Smooth muscle cell (in vitro differentiated cells): ENCODE measurements around the gene CSNK2A3. TPM values are rescaled to one million over a fixed set of nuclear protein-coding genes. Genes with fewer than 3 reads are reported as not detected.

Experiments
- DNase-seq: peaks from one replicate; lab custom pipeline; 2025; ENCODE audit not compliant: unreplicated experiment; lab: John Stamatoyannopoulos, UW
- H2AFZ ChIP-seq: fragments of 200-600 bp; sonication (generic); 2 replicates; pipeline ENCODE4 v1.6.0; 2016; ENCODE audit warnings: antibody characterized with exemption, low read depth, mild to moderate bottlenecking
- H3F3A ChIP-seq: fragments of 200-600 bp; sonication (generic); 2 replicates; pipeline ENCODE4 v1.6.0; 2017; ENCODE audit warnings: antibody characterized with exemption, low read depth
- H3K27ac ChIP-seq: fragments of 200-600 bp; sonication (generic); 2 replicates; pipeline ENCODE4 v1.5.1; 2016; ENCODE audit warnings: low read depth, mild to moderate bottlenecking
- H3K27me3 ChIP-seq: fragments of 200-600 bp; sonication (generic); 2 replicates; pipeline ENCODE4 v1.6.1; 2016; ENCODE audit warnings: low read depth, mild to moderate bottlenecking
- H3K36me3 ChIP-seq: fragments of 200-600 bp; sonication (generic); 2 replicates; pipeline ENCODE4 v1.5.1; 2016; ENCODE audit warnings: low read depth
- H3K4me1 ChIP-seq: fragments of 200-600 bp; sonication (generic); 2 replicates; pipeline ENCODE4 v1.5.1; 2016; ENCODE audit warnings: low read depth
- H3K4me2 ChIP-seq: fragments of 200-600 bp; sonication (generic); 2 replicates; pipeline ENCODE4 v1.6.0; 2016; ENCODE audit warnings: mild to moderate bottlenecking
- H3K4me3 ChIP-seq: fragments of 200-600 bp; sonication (generic); 2 replicates; pipeline ENCODE4 v1.5.1; 2016; ENCODE audit warnings: mild to moderate bottlenecking
- H3K79me2 ChIP-seq: fragments of 200-600 bp; sonication (generic); 2 replicates; pipeline ENCODE4 v1.6.0; 2016; ENCODE audit warnings: low read depth, mild to moderate bottlenecking
- H3K9ac ChIP-seq: fragments of 200-600 bp; sonication (generic); 2 replicates; pipeline ENCODE4 v1.6.0; 2016; ENCODE audit warnings: low read depth
- H3K9me3 ChIP-seq: fragments of 200-600 bp; sonication (generic); replicated peaks from 2 replicates; pipeline ENCODE4 v1.5.1; 2016; ENCODE audit warnings: low read depth
- H4K20me1 ChIP-seq: fragments of 200-600 bp; sonication (generic); 2 replicates; pipeline ENCODE4 v1.6.0; 2016; ENCODE audit warnings: low read depth
- WGBS: methylation state at CpG from one replicate; pipeline ENCODE4 v1.1.7; 2016; ENCODE audit warnings: low lambda C conversion rate; 5-methylcytosine and 5-hydroxymethylcytosine counted together
- polyA plus RNA-seq: library from polyadenylated mRNA; unstranded; fragments of >200 nt; fragmentation: Nextera tagmentation; extraction: Ambion mirVana; gene quantifications from 2 replicates; pipeline ENCODE4 v1.2.1, GENCODE V29; 2016
- total RNA-seq: library from RNA; depleted of rRNA; stranded (reverse); fragments of >200 nt; gene quantifications from 2 replicates; pipeline ENCODE4 v1.2.3, GENCODE V29; 2014
- TF ChIP-seq, protein P1 (sequence below): fragments of 200-600 bp; sonication (generic); IDR thresholded peaks from 2 replicates; pipeline ENCODE4 v1.5.1; 2017; ENCODE audit warnings: borderline replicate concordance, mild to moderate bottlenecking, antibody characterized with exemption; ENCODE audit not compliant: insufficient read depth, poor library complexity, severe bottlenecking

Gene CSNK2A3
- total and polyA plus RNA-seq, 2 experiments from 2014 or later: 1.0 to 1.1 TPM

DNA sequence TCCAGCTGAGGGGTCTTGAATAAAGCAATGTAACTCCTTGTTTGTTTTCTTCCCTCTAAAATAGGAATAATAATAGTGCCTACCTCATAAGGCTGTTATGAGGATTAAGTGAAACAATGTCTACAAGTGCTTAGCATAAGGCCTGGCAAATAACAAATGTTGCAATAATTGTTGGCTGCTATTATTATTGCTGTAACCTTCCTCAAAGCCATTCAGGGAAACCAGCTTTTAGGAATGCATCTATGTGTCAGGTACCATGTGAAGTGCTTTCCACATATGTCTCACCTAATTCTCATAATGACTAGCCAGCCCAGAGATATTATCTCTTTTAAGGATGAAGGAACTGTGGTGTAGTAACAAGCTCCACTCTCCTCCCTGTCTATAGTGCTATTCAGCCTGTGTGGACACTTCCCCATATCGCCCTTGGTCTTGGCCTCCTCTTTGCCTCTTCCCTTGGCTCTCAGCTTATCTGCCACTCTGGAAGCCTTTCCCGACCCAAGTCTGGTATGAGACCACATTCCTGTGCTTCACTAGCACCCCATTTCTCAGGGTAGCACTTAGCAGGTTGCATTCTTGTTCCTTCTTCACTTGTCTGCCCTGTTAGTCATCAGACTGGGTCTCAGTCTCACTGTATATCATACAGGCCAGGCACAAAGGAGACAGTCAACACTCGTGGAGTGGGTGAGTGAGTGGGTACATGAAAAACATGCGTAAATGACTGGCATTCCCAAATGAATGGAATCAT lies 23.8 kb downstream of the CSNK2A3 start:
- TF ChIP-seq, protein P1, sequence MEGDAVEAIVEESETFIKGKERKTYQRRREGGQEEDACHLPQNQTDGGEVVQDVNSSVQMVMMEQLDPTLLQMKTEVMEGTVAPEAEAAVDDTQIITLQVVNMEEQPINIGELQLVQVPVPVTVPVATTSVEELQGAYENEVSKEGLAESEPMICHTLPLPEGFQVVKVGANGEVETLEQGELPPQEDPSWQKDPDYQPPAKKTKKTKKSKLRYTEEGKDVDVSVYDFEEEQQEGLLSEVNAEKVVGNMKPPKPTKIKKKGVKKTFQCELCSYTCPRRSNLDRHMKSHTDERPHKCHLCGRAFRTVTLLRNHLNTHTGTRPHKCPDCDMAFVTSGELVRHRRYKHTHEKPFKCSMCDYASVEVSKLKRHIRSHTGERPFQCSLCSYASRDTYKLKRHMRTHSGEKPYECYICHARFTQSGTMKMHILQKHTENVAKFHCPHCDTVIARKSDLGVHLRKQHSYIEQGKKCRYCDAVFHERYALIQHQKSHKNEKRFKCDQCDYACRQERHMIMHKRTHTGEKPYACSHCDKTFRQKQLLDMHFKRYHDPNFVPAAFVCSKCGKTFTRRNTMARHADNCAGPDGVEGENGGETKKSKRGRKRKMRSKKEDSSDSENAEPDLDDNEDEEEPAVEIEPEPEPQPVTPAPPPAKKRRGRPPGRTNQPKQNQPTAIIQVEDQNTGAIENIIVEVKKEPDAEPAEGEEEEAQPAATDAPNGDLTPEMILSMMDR: no peak
- 46% methylated on average over 4 of the region's 4 CpGs for WGBS
- peak overlapping the region; percentile 36 for H3K4me2 ChIP-seq

DNA sequence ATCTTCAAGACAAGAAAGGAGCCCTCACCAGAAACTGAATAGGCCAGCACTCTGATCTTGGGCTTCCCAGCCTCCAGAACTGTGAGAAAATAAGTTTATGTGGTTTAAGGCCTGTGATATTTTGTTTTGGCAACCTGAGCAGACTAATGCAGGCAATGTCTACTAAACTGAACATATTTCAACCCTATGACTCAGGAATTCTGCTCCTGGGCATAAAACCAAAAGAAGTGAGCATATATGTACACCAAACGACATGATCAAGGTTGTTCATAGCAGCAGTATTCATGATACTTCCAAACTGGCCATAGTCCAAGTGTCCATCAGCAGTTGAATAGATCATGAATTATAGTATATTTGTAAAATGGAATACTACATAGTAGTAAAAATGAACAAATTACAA lies 29.0 kb downstream of the CSNK2A3 start:
- no peak overlapping the region for H3K4me3 ChIP-seq
- H3K4me1 ChIP-seq: no peaks in the 10 kb centered on the region
- DNase-seq: no peak
- no peak overlapping the region for H3K9ac ChIP-seq
- no peaks in the 10 kb centered on the region for H4K20me1 ChIP-seq
- H3K9me3 ChIP-seq: no peaks in the 10 kb centered on the region
- H3K79me2 ChIP-seq: no peaks in the 10 kb centered on the region
- H3K36me3 ChIP-seq: no peaks in the 10 kb centered on the region
- WGBS: 71% methylated on average over 1 of the region's 1 CpG
- no peaks in the 10 kb centered on the region for H3F3A ChIP-seq
- no peak overlapping the region for H3K27ac ChIP-seq
- no peak overlapping the region for H2AFZ ChIP-seq
- no peaks in the 10 kb centered on the region for H3K27me3 ChIP-seq
- H3K4me2 ChIP-seq: no peak overlapping the region
- TF ChIP-seq, protein P1: no peak

More for the DNA sequence above, 23.8 kb downstream of the CSNK2A3 start:
- no peaks in the 10 kb centered on the region for H3K9me3 ChIP-seq
- no peak overlapping the region for H3K4me3 ChIP-seq
- peak overlapping the region; percentile 31 for H3K27ac ChIP-seq
- no peaks in the 10 kb centered on the region for H3K79me2 ChIP-seq
- H3K4me1 ChIP-seq: no peaks in the 10 kb centered on the region
- no peak overlapping the region for H3K9ac ChIP-seq
- H3F3A ChIP-seq: no peaks in the 10 kb centered on the region
- H3K27me3 ChIP-seq: no peaks in the 10 kb centered on the region
- no peak overlapping the region for H2AFZ ChIP-seq
- DNase-seq: no peak
- H4K20me1 ChIP-seq: no peaks in the 10 kb centered on the region
- H3K36me3 ChIP-seq: no peaks in the 10 kb centered on the region

DNA sequence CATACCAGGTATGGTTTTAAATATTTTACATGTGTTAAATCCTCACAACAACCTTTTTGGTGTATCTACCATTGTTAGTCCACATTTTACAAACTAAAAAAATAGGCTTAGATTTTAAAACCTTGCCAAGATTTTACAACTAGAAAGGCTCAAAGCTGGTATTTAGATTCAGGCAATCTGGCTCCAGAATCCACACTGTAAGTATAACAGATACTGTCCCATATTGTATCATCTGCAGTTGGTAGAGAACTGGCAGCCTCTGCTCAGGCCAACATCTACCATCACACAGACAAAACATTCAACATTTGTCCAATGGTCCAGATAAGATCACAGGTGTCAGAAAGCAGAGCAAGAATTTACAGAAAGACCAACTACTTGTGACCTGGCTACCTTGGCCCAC lies 30.9 kb downstream of the CSNK2A3 start:
- DNase-seq: no peak
- no peaks in the 10 kb centered on the region for H3K36me3 ChIP-seq
- no peaks in the 10 kb centered on the region for H3K79me2 ChIP-seq
- no peaks in the 10 kb centered on the region for H4K20me1 ChIP-seq
- H3K9ac ChIP-seq: no peak overlapping the region
- no peaks in the 10 kb centered on the region for H3K9me3 ChIP-seq
- no peak overlapping the region for H2AFZ ChIP-seq
- H3K4me3 ChIP-seq: no peak overlapping the region
- H3K4me1 ChIP-seq: no peaks in the 10 kb centered on the region
- TF ChIP-seq, protein P1: no peak
- no peaks in the 10 kb centered on the region for H3K27me3 ChIP-seq
- H3F3A ChIP-seq: no peaks in the 10 kb centered on the region
- H3K4me2 ChIP-seq: no peak overlapping the region
- no peak overlapping the region for H3K27ac ChIP-seq

DNA sequence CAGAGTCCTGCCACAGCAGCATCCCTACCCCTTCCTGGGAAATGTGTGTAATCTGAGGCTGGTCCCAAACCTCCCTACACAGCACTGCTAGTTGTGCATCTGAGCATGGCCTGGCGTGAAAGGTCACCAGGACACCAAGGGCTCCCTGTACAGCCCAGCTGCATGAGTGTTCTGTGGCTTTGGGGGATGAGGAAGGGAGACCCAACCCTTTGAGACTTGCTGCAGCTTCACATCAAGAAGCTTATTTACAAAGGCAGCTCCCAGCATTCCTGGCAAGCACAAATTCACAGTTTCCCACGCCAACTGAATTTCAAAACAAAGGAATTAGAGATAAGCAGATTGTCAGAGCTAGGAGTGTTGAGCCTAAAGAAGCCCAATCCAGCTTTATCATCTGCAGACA lies 32.2 kb downstream of the CSNK2A3 start:
- Histone ChIP-seq H4K20me1 (no peaks in the 10 kb centered on the region), H3F3A (no peaks in the 10 kb centered on the region), H3K4me3 (no peak overlapping the region), H3K36me3 (no peaks in the 10 kb centered on the region), H3K4me1 (no peaks in the 10 kb centered on the region), H3K9ac (no peak overlapping the region), H3K4me2 (no peak overlapping the region), H3K27me3 (no peaks in the 10 kb centered on the region), H3K9me3 (no peaks in the 10 kb centered on the region), H3K27ac (no peak overlapping the region), H3K79me2 (no peaks in the 10 kb centered on the region), H2AFZ (no peak overlapping the region)
- DNase-seq: no peak
- TF ChIP-seq, protein P1: no peak
- WGBS: 76% methylated on average over 2 of the region's 2 CpGs
